K562 (cell line): Measurements from ENCODE around the gene CAPN12. TPM values are rescaled to one million over a fixed set of nuclear protein-coding genes. Genes with fewer than 3 reads are reported as not detected.

Experiments used
- ATAC-seq: fragments of 200-7000 bp; cut with Tn5 transposase; 3 replicates; pipeline ENCODE4 v1.9.1; 2020; ENCODE audit warnings: moderate library complexity
- BruUV-seq: library from RNA; stranded (reverse); fragments of 400-500 nt; replicated peaks from 2 replicates; lab custom pipeline; 2021; lab: Mats Ljungman, UMichigan
- CTCF ChIA-PET: fragments of 300-600 bp; formaldehyde crosslinking; extraction: SDS; loops from one replicate; lab custom pipeline; 2021; ENCODE audit warnings: low intra/inter-chr PET ratio; lab: Yijun Ruan, JAX
- POLR2A ChIA-PET: fragments of 300-600, 350-650 bp; sonication (Branson Sonifier 250); formaldehyde crosslinking; extraction: SDS; loops from one replicate; lab custom pipeline; 2021; ENCODE audit warnings: antibody characterized with exemption, inconsistent platforms; lab: Yijun Ruan, JAX
- DNase-seq, 4 experiments: peaks; one replicate each; pipeline versions ENCODE4 v3.0.0 to v3.0.0-alpha.2; 2011 to 2018; ENCODE audit warnings: low spot score in 3 of 4, mixed read lengths in 3 of 4; ENCODE audit errors: extremely low read depth in 1 of 4
- FAIRE-seq: peaks from 2 replicates; lab custom pipeline; 2011; peaks lifted over from hg19 to GRCh38; lab: Jason Lieb, UNC
- H2AFZ ChIP-seq: 2 replicates; pipeline ENCODE4 v1.6.0; 2011; ENCODE audit warnings: low read depth, low read length, control low read depth, inconsistent platforms
- H3K27ac ChIP-seq: fragments of 200-600 bp; 3 replicates; pipeline ENCODE4 v1.8.0; 2011; ENCODE audit warnings: low read depth, mild to moderate bottlenecking, control low read depth, inconsistent platforms, low read length, moderate library complexity, mixed read lengths; ENCODE audit errors: extremely low read depth
- H3K27me3 ChIP-seq, 2 experiments: fragments of 300-600 bp in 1 of 2; 2 replicates in 1 of 2; 3 replicates in 1 of 2; pipeline versions ENCODE4 v1.6.0 to v1.8.0; 2011; ENCODE audit warnings: inconsistent platforms in 2 of 2, low read length in 2 of 2, mild to moderate bottlenecking in 1 of 2, mixed read lengths in 1 of 2, moderate library complexity in 1 of 2; ENCODE audit not compliant: control insufficient read depth in 2 of 2, insufficient read depth in 2 of 2
- H3K36me3 ChIP-seq: fragments of 300-600 bp; 3 replicates; pipeline ENCODE4 v1.8.0; 2011; ENCODE audit warnings: mild to moderate bottlenecking, low read length, inconsistent platforms; ENCODE audit not compliant: control insufficient read depth, insufficient read depth
- H3K4me1 ChIP-seq, 2 experiments: fragments of 200-600 bp in 1 of 2; replicated peaks in 1 of 2; 2 replicates in 1 of 2; 3 replicates in 1 of 2; pipeline versions ENCODE4 v1.5.1 to v1.8.0; 2011; ENCODE audit warnings: inconsistent platforms in 2 of 2, low read length in 2 of 2, mild to moderate bottlenecking in 1 of 2, mixed read lengths in 1 of 2, moderate library complexity in 1 of 2; ENCODE audit not compliant: control insufficient read depth in 2 of 2, insufficient read depth in 2 of 2
- H3K4me2 ChIP-seq: 2 replicates; pipeline ENCODE4 v1.6.1; 2011; ENCODE audit warnings: low read length, control low read depth, inconsistent platforms, mixed read lengths; ENCODE audit not compliant: insufficient read depth
- H3K4me3 ChIP-seq: fragments of 200-600 bp; sonication (generic), shearing (Covaris generic); 2 replicates; pipeline ENCODE4 v1.5.1; 2016; ENCODE audit warnings: control low read depth, inconsistent platforms
- H3K79me2 ChIP-seq: fragments of 200-600 bp; 3 replicates; pipeline ENCODE4 v1.8.0; 2011; ENCODE audit warnings: low read length, inconsistent platforms; ENCODE audit not compliant: control insufficient read depth, insufficient read depth
- H3K9ac ChIP-seq, 2 experiments: 2 replicates each; pipeline versions ENCODE4 v1.6.0 to v1.6.1; 2011; ENCODE audit warnings: low read depth in 2 of 2, low read length in 2 of 2, control low read depth in 1 of 2, inconsistent platforms in 1 of 2, mild to moderate bottlenecking in 1 of 2, mixed read lengths in 1 of 2; ENCODE audit not compliant: insufficient read depth in 1 of 2
- H3K9me1 ChIP-seq: one replicate; pipeline ENCODE4 v1.6.0; 2011; ENCODE audit warnings: inconsistent platforms, mild to moderate bottlenecking, low read length, moderate library complexity; ENCODE audit not compliant: control insufficient read depth, insufficient read depth
- H3K9me3 ChIP-seq: replicated peaks from 2 replicates; pipeline ENCODE4 v1.5.1; 2011; ENCODE audit warnings: low read depth, low read length, inconsistent platforms; ENCODE audit not compliant: control insufficient read depth, insufficient read depth
- H4K20me1 ChIP-seq: replicated peaks from 2 replicates; pipeline ENCODE4 v1.6.1; 2011; ENCODE audit warnings: low read length, inconsistent platforms, mixed read lengths; ENCODE audit not compliant: control insufficient read depth, insufficient read depth
- ATF3 ChIP-seq, 2 experiments: fragments of 450-650 bp in 1 of 2; sonication (generic) in 1 of 2; formaldehyde crosslinking in 1 of 2; IDR thresholded peaks in 1 of 2; conservative IDR thresholded peaks in 1 of 2; 2 replicates each; pipeline versions ENCODE4 v1.6.1 to v1.8.1; 2016 to 2023; ENCODE audit warnings: mild to moderate bottlenecking in 2 of 2, moderate library complexity in 2 of 2, inconsistent platforms in 1 of 2, missing genetic modification reagents in 1 of 2
- ELF1 ChIP-seq: fragments of 200-800 bp; sonication (Bioruptor generic); IDR thresholded peaks from 2 replicates; pipeline ENCODE4 v1.6.1; 2016; ENCODE audit warnings: missing genetic modification characterization, missing compliant biosample characterization
- MAX ChIP-seq: sonication (generic); formaldehyde crosslinking; IDR thresholded peaks from 2 replicates; pipeline ENCODE4 v1.9.0; 2022; ENCODE audit warnings: mild to moderate bottlenecking, missing genetic modification reagents
- MTF1 ChIP-seq: fragments of 250-450 bp; sonication (Bioruptor Pico); IDR thresholded peaks from 2 replicates; pipeline ENCODE4 v1.9.0; 2021; ENCODE audit warnings: moderate library complexity, mild to moderate bottlenecking, inconsistent platforms, borderline replicate concordance
- POLR2G ChIP-seq: fragments of 200-400 bp; formaldehyde crosslinking; IDR thresholded peaks from 2 replicates; pipeline ENCODE4 v1.6.1; 2017; ENCODE audit warnings: low read depth, mild to moderate bottlenecking, antibody characterized with exemption, low read length, moderate library complexity
- PTRF ChIP-seq: fragments of 450-650 bp; IDR thresholded peaks from 2 replicates; pipeline ENCODE4 v1.6.1; 2016; ENCODE audit warnings: mild to moderate bottlenecking, missing genetic modification characterization, missing compliant biosample characterization
- RBM22 ChIP-seq: fragments of 200-400 bp; formaldehyde crosslinking; IDR thresholded peaks from 2 replicates; pipeline ENCODE4 v1.6.1; 2018; ENCODE audit warnings: low read length, low read depth; ENCODE audit not compliant: poor library complexity, severe bottlenecking
- SUPT5H ChIP-seq: fragments of 450-650 bp; IDR thresholded peaks from 2 replicates; pipeline ENCODE4 v1.6.1; 2016
- ZNF263 ChIP-seq: sonication (generic); formaldehyde crosslinking; IDR thresholded peaks from 2 replicates; pipeline ENCODE4 v1.8.0; 2022; ENCODE audit warnings: mild to moderate bottlenecking, missing genetic modification reagents, borderline replicate concordance
- ZNF354B ChIP-seq: fragments of 250-450 bp; sonication (Bioruptor Pico); IDR thresholded peaks from 2 replicates; pipeline ENCODE4 v1.4.0; 2020
- ZNF766 ChIP-seq: fragments of 200-800 bp; sonication (Bioruptor generic); conservative IDR thresholded peaks from 2 replicates; pipeline ENCODE4 v1.6.1; 2016; ENCODE audit warnings: missing genetic modification characterization, missing compliant biosample characterization
- WGBS: fragments of 100-300 bp; shearing (Covaris generic); methylation state at CpG from one replicate; pipeline ENCODE4 v1.1.6; 2016; ENCODE audit warnings: low coverage, mixed read lengths; ENCODE audit not compliant: insufficient coverage; ENCODE audit errors: missing lambda C conversion rate; 5-methylcytosine and 5-hydroxymethylcytosine counted together
- in situ Hi-C: fragments of 300-500 bp; cut with MboI; formaldehyde crosslinking; loops from 4 replicates; pipeline ENCODE4 v1.15.0; 2018; ENCODE audit warnings: inconsistent platforms, mixed read lengths
- intact Hi-C: fragments of 100-400 bp; cut with micrococcal nuclease; formaldehyde crosslinking; loops from 2 replicates; pipeline ENCODE4 v1.14.2; 2022
- polyA plus RNA-seq, 8 experiments: library from polyadenylated mRNA; depleted of rRNA in 4 of 8; stranded (reverse) in 5 of 8; unstranded in 3 of 8; fragments of >200 nt; fragmentation: Nextera tagmentation in 2 of 8; fragmentation: Illumina TruSeq in 1 of 8; extraction: Ambion mirVana in 2 of 8; extraction: Trizol in 1 of 8; gene quantifications; 2 replicates each; pipeline versions ENCODE4 v1.2.1 to v1.2.3, GENCODE V29; 2011 to 2014; ENCODE audit warnings: inconsistent platforms in 1 of 8, missing spikeins in 1 of 8
- total RNA-seq, 7 experiments: library from RNA; depleted of rRNA in 6 of 7; stranded (reverse); fragments of >200 nt in 6 of 7; fragmentation: Illumina TruSeq in 2 of 7; extraction: Trizol in 2 of 7; gene quantifications; 2 replicates each; pipeline versions ENCODE4 v1.2.1 to v1.2.3, GENCODE V29; 2011 to 2021; ENCODE audit warnings: low replicate concordance in 1 of 7
- TF ChIP-seq, protein P1 (sequence below): fragments of 450-650 bp; IDR thresholded peaks from 2 replicates; pipeline ENCODE4 v1.6.1; 2016; ENCODE audit warnings: borderline replicate concordance
- TF ChIP-seq, protein P2 (sequence below), 2 experiments: fragments of 250-450 bp in 1 of 2; fragments of 450-650 bp in 1 of 2; sonication (Bioruptor Pico) in 1 of 2; IDR thresholded peaks; 2 replicates each; pipeline versions ENCODE4 v1.6.1 to v1.8.0; 2016 to 2021; ENCODE audit warnings: mild to moderate bottlenecking in 2 of 2, moderate library complexity in 2 of 2, missing compliant biosample characterization in 1 of 2, missing genetic modification characterization in 1 of 2

The CAPN12 gene
- total and polyA plus RNA-seq, 9 of the 15 experiments (the other 6 are each of a cell fraction or from before 2014, with no cell fraction given) = 0.83 to 7.0 (median 1.6) TPM

DNA sequence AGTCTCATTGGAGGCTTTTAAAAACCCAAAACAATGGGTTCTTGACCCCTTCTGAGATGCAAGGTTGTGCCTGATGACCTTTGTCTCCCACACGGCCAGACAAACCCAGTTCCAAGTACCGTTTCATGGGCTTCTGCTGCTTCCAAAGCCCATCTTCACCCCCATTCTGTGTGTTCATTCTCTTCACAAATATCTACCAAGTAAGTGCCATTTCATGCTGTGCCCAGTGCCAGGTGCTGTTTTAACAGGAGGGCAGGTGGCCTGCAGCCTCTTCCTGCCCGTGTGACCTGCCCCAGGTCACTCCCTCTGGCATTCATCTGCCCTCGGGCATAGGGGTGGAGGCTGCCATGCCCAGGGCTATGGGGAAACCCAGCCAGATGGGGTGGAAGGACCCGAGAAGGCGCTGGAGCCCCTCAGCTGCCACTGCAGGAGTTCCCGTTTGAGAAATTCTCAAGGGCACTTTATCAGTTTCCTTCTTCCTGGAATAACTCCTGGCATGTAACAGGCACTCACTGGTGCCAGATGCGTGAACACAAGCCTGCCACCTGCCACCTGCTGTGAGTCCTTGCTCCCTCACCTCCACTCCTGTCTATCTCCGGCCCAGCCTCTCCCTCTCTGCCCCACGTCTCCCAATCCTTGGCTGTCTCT, 12.5 kb downstream of the CAPN12 start (continued):
- no peak for TF ChIP-seq ATF3 (IDR thresholded peaks at IDR 0.05)
- TF ChIP-seq ATF3 (CRISPR knock-in tag; conservative IDR thresholded peaks at IDR 0.05) = no peak
- TF ChIP-seq ZNF354B = no peak

DNA sequence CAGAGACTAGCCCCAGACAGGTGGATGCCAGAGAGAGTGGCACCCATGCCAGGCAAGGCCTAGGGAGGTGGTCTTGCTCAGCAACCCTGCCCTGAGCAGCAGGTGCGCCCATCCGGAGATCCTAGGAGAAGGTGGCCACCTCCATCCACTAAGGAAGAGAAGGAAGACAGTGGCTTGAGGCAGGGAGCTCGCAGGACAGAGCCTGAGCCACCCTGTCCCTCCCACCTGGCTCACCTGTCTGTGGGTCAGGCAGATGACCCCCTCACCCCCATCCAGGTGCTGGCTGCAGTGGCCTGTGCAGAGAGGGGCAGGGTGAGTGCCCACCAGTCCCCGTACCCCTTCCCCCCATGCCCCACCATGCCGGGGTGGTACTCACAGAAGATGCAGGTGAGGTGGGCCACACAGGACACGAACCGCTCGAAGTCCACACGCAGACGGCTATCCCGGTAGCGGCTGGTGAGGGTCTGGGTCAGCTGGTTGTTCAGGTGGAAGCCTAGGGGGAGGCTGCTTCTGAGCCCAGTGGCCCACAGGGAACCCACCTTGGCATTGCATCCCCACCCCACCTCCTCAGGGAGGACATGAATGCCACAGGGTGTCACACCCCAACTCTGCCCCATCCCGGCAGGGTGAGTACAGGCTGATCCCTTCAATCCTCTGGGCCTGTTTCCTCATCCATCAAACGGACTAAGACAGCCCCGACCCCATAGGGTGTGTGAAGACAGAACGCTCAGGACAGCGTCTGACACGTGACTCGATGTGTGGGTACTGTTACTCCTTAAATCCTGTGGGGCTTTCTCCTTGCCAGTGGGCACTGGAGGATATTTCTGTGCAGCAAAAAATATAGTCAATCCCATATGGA, 13.3 kb downstream of the CAPN12 start:
- no peak overlapping the region for H2AFZ ChIP-seq
- peak overlapping the region in 1 of 2 experiments; percentile 48; a peak in 2 of 4 replicates for H3K9ac ChIP-seq
- H3K36me3 ChIP-seq = peaks cover 58% of the 10 kb centered on the region; the same call in 2 of the 3 replicates
- intact Hi-C loops (loop anchor here (10.0 kb wide), 2 partner anchors 186 to 204 kb away; partner anchors contain the start of genes MRPS12 and SARS2), in situ Hi-C loops (no loop called here)
- no peaks in the 10 kb centered on the region for H3K27me3 ChIP-seq
- ChIA-PET CTCF (interaction anchor here (0.9 to 2.9 kb wide), 2 partner anchors 187 to 199 kb away, joined by 3 to 12 read pairs; partner anchors contain the start of genes MRPS12 and SARS2), POLR2A (interaction anchor here (0.6 kb wide), 1 partner anchor 170 kb away, joined by 5 read pairs; no protein-coding TSS in a partner anchor)
- H3K4me3 ChIP-seq = no peak overlapping the region
- FAIRE-seq (no peak), DNase-seq (no peak), ATAC-seq (no peak)
- no peaks in the 10 kb centered on the region for H3K79me2 ChIP-seq
- WGBS = 90% methylated on average over 17 of the region's 19 CpGs
- no TSS peak for BruUV-seq
- H3K27ac ChIP-seq = no peak overlapping the region
- 0 out of 2 replicates have a peak, but pooled peaks cover 3% of the 10 kb centered on the region for H4K20me1 ChIP-seq
- 0 out of 2 replicates have a peak, but pooled peaks have one; percentile 33 for TF ChIP-seq ZNF263 (CRISPR knock-in tag)
- TF ChIP-seq MTF1 (CRISPR knock-in tag) = no peak
- no peak for TF ChIP-seq ELF1 (tag)
- 0 out of 2 replicates have a peak, but pooled peaks have one; percentile 21 for TF ChIP-seq SUPT5H
- TF ChIP-seq, protein P1, sequence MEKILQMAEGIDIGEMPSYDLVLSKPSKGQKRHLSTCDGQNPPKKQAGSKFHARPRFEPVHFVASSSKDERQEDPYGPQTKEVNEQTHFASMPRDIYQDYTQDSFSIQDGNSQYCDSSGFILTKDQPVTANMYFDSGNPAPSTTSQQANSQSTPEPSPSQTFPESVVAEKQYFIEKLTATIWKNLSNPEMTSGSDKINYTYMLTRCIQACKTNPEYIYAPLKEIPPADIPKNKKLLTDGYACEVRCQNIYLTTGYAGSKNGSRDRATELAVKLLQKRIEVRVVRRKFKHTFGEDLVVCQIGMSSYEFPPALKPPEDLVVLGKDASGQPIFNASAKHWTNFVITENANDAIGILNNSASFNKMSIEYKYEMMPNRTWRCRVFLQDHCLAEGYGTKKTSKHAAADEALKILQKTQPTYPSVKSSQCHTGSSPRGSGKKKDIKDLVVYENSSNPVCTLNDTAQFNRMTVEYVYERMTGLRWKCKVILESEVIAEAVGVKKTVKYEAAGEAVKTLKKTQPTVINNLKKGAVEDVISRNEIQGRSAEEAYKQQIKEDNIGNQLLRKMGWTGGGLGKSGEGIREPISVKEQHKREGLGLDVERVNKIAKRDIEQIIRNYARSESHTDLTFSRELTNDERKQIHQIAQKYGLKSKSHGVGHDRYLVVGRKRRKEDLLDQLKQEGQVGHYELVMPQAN = no peak
- TF ChIP-seq, protein P2, sequence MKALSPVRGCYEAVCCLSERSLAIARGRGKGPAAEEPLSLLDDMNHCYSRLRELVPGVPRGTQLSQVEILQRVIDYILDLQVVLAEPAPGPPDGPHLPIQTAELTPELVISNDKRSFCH (CRISPR knock-in tag; IDR thresholded peaks at IDR 0.05) = no peak
- TF ChIP-seq, protein P2 (tag; IDR thresholded peaks at IDR 0.05) = no peak
- peak; percentile 9 for TF ChIP-seq RBM22
- TF ChIP-seq ZNF766 (CRISPR knock-in tag) = no peak
- TF ChIP-seq MAX (CRISPR knock-in tag) = peak; percentile 15; the same call in 1 of the 2 replicates
- peak; percentile 70 for TF ChIP-seq POLR2G
- no peak for TF ChIP-seq PTRF (tag)
- no peaks in the 10 kb centered on the region for H3K9me1 ChIP-seq
- no peak overlapping the region for H3K4me2 ChIP-seq
- peaks cover 20 to 60% of the 10 kb centered on the region in 2 experiments for H3K4me1 ChIP-seq
- no peaks in the 10 kb centered on the region for H3K9me3 ChIP-seq
